HL-60 (cell line): ENCODE results near the gene SYVN1.

Experiments used
- DNase-seq, 2 experiments: peaks; one replicate each; pipeline ENCODE4 v3.0.0-alpha.2; 2010 to 2020; ENCODE audit warnings: low read depth in 1 of 2, low spot score in 1 of 2
- H3K27ac ChIP-seq: fragments of 250-450 bp; sonication (Bioruptor Pico); replicated peaks from 2 replicates; pipeline ENCODE4 v1.5.1; 2020; ENCODE audit warnings: mild to moderate bottlenecking, moderate library complexity
- H3K27me3 ChIP-seq: fragments of 250-450 bp; sonication (Bioruptor Pico); 2 replicates; pipeline ENCODE4 v1.5.1; 2021; ENCODE audit warnings: mild to moderate bottlenecking, moderate library complexity; ENCODE audit not compliant: insufficient read depth, poor library complexity, severe bottlenecking
- H3K4me3 ChIP-seq: replicated peaks from 2 replicates; pipeline ENCODE4 v1.5.1; 2011; ENCODE audit warnings: mild to moderate bottlenecking, control low read depth, low read length; ENCODE audit not compliant: insufficient read depth
- GABPA ChIP-seq: IDR thresholded peaks from 2 replicates; pipeline ENCODE4 v1.6.1; 2012; ENCODE audit warnings: low read depth
- POLR2AphosphoS5 ChIP-seq: IDR thresholded peaks from 2 replicates; pipeline ENCODE4 v1.6.1; 2012; ENCODE audit warnings: low read depth
- SPI1 ChIP-seq: IDR thresholded peaks from 2 replicates; pipeline ENCODE4 v1.6.1; 2012; ENCODE audit warnings: low read depth, mild to moderate bottlenecking, borderline replicate concordance
- TF ChIP-seq, protein P1 (sequence below): IDR thresholded peaks from one replicate; pipeline ENCODE4 v1.5.1; 2011; ENCODE audit warnings: low read length, control low read depth, inconsistent platforms; ENCODE audit not compliant: insufficient read depth
- TF ChIP-seq, protein P2 (sequence below): IDR thresholded peaks from 2 replicates; pipeline ENCODE4 v1.6.1; 2012; ENCODE audit warnings: low read depth; ENCODE audit not compliant: insufficient replicate concordance

SYVN1 gene

DNA sequence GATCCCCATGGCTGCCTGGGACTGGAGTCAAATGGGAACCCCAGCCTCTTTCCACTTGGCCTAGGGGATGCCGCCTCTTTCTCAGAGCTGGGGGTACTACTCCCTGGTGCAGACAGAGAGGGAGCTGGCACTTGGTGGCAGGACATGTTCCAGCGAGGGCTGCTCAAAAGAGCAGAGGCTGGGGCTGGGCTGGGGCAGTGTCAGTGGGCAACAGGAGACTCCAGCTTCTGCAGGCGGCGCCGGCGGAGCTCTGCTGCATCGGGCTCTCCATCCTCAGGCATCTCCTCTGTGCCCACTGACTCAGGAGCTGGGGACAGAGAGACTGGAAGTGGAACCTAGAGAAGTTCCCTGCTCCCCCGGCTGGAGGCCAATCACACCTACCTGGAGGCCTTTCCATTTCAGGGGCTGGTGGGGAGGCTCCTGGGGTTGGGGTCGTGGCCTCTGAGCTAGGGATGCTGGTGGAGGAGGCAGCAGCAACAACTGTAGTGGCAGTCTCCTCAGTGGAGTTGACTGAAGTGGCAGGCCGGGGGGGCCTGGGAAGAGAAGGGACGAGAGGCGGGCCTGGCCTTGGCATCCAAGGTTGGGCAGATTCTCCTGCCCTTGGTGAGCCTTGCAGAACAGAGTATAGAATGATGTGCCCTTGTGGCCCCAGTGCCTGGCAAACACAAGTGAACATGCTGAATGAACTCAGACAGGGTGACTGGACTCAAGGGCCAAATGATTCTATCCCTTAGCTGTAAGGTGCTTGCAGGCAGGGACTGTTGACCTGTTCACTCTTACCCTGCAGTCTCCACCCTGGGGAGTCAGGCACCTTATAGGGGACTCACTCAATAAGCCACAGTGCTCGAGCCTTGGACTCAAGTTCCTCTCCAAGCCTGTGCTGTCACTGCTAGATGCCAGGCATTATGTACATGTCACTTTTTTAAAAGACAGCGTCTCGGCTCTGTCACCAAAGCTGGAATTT is 5.9 kb downstream of the SYVN1 start:
- no peak overlapping the region for H3K27ac ChIP-seq
- no peak for DNase-seq

DNA sequence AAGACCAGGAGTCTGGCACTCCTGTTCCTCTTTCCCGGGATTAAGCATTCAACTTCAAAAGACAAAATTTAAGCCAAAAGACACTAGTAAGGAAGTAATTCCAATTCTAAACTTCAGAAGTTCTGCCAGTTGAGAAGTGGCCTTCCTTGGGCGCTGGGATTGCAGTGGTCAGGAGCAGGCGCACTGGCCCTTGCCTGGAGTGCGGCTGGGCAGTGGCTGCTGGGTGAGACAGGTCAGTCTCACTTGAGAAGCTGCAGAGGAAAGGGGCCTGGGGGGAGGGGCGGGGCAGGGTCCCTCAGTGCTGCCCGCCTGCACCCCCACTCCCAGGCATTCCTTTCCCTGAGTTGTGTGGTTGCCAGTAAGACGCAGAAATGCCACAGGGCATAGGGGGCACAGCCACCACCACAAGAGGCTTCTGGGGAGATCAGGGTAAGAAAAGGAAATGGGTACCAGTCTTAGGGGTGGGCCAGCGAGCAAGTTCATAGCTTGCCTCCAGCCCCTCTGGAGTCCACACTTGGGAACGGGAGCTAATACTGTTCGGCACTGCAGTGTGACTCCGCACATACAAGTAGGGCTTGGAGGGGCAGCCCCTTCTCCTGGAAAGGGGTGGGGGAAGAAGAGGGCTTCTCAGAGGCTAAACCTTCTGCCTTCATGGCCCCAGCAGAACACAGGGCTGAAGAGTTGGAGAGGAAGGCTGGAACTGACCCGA is 6.7 kb downstream of the SYVN1 start:
- Histone ChIP-seq H3K27ac (no peak overlapping the region), H3K4me3 (no peak overlapping the region), H3K27me3 (no peaks in the 10 kb centered on the region)
- DNase-seq: no peak
- TF ChIP-seq GABPA: no peak
- TF ChIP-seq SPI1: no peak
- TF ChIP-seq, protein P1, sequence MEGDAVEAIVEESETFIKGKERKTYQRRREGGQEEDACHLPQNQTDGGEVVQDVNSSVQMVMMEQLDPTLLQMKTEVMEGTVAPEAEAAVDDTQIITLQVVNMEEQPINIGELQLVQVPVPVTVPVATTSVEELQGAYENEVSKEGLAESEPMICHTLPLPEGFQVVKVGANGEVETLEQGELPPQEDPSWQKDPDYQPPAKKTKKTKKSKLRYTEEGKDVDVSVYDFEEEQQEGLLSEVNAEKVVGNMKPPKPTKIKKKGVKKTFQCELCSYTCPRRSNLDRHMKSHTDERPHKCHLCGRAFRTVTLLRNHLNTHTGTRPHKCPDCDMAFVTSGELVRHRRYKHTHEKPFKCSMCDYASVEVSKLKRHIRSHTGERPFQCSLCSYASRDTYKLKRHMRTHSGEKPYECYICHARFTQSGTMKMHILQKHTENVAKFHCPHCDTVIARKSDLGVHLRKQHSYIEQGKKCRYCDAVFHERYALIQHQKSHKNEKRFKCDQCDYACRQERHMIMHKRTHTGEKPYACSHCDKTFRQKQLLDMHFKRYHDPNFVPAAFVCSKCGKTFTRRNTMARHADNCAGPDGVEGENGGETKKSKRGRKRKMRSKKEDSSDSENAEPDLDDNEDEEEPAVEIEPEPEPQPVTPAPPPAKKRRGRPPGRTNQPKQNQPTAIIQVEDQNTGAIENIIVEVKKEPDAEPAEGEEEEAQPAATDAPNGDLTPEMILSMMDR: no peak
- TF ChIP-seq POLR2AphosphoS5: no peak; the same call in 1 of the 2 replicates
- TF ChIP-seq, protein P2, sequence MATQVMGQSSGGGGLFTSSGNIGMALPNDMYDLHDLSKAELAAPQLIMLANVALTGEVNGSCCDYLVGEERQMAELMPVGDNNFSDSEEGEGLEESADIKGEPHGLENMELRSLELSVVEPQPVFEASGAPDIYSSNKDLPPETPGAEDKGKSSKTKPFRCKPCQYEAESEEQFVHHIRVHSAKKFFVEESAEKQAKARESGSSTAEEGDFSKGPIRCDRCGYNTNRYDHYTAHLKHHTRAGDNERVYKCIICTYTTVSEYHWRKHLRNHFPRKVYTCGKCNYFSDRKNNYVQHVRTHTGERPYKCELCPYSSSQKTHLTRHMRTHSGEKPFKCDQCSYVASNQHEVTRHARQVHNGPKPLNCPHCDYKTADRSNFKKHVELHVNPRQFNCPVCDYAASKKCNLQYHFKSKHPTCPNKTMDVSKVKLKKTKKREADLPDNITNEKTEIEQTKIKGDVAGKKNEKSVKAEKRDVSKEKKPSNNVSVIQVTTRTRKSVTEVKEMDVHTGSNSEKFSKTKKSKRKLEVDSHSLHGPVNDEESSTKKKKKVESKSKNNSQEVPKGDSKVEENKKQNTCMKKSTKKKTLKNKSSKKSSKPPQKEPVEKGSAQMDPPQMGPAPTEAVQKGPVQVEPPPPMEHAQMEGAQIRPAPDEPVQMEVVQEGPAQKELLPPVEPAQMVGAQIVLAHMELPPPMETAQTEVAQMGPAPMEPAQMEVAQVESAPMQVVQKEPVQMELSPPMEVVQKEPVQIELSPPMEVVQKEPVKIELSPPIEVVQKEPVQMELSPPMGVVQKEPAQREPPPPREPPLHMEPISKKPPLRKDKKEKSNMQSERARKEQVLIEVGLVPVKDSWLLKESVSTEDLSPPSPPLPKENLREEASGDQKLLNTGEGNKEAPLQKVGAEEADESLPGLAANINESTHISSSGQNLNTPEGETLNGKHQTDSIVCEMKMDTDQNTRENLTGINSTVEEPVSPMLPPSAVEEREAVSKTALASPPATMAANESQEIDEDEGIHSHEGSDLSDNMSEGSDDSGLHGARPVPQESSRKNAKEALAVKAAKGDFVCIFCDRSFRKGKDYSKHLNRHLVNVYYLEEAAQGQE: no peak

More for the DNA sequence above, 5.9 kb downstream of the SYVN1 start:
- Histone ChIP-seq H3K4me3 (no peak overlapping the region), H3K27me3 (no peaks in the 10 kb centered on the region)
- TF ChIP-seq, protein P2: no peak
- no peak for TF ChIP-seq SPI1
- no peak; the same call in none of the 2 replicates for TF ChIP-seq POLR2AphosphoS5
- TF ChIP-seq, protein P1: no peak
- TF ChIP-seq GABPA: no peak

DNA sequence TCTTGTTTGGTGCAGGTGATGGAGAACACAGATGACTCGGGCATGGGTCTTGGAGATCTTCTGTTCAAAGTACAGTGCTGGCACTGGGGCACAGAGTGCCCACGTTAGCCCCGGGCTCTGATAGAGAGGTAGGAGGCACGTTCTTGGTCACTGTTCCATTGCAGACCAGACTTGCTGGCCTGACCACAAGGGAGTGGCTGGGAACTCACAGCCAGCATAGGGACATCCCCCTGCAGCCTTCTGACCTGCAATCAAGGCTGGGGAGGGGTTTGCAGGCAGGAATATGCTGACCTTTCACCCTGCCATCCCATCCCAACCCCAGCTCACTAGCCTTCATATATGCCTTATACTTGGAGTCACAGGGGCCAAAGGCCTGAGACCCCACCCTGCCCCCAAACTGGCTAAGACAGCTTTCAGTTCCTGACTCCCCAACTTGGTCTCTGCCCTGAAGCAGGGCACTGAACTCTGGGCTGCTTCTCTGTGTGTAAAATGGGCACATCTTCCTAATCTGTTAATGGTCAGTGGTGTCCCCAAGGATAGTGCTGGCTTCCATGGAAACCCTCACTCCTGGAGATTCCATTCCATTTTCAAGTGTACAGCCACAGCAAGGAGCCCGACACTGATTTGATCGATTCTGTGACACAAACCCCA is 7.6 kb downstream of the SYVN1 start:
- H3K27me3 ChIP-seq: no peaks in the 10 kb centered on the region
- H3K4me3 ChIP-seq: no peak overlapping the region
- TF ChIP-seq POLR2AphosphoS5 (peak; percentile 73; the same call in 1 of the 2 replicates), GABPA (no peak), SPI1 (no peak)
- TF ChIP-seq, protein P1: no peak
- H3K27ac ChIP-seq: no peak overlapping the region
- DNase-seq: no peak
